GM18909 (cell line): Measurements from ENCODE around the gene CLBA1.

Source experiments
- ATAC-seq: cut with Tn5 transposase; IDR thresholded peaks from one replicate; pipeline ENCODE4 v1.9.1; 2021; ENCODE audit warnings: mild to moderate bottlenecking; ENCODE audit not compliant: unreplicated experiment, poor library complexity

CLBA1 gene

DNA sequence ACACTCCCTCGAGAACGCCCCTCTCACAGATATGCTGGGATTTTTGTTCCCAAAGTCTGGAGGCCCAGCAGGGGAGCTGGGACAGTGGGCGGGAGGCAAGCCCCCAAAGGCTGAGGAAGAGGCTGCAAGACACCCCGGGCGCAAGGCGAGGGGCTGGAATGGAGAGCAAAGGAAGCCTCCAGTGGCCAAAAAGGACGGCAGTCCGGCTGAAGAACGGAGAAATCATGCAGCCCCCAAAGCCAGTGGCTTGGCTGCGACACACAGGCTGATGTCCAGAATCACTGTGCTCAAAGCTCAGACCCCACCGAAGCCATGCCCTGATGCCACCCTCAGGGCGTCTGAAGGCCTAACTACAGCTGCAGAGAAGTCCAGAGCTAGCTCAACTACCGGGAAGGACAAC lies 10.9 kb downstream of the CLBA1 start:
- no peak for ATAC-seq

DNA sequence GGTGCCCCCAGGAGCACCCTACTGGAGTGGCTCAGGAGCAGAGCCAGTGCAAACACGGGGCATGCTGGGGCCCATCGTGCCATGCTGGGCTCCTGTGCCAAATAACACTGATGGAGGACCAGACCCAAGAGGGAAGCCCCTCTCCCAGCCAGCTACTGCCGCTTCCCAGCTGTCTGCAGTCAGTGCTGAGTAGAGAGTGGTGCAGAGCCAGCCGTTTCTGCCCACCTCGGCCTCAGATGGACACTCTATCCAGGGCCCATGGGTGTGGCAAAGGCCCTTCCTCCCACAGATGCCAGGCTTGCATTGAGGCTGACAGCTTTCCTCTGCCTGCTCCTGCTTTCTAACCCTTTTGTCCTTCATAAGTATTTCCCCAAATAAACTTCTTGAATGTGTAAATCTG lies 13.2 kb downstream of the CLBA1 start:
- ATAC-seq, result no peak

DNA sequence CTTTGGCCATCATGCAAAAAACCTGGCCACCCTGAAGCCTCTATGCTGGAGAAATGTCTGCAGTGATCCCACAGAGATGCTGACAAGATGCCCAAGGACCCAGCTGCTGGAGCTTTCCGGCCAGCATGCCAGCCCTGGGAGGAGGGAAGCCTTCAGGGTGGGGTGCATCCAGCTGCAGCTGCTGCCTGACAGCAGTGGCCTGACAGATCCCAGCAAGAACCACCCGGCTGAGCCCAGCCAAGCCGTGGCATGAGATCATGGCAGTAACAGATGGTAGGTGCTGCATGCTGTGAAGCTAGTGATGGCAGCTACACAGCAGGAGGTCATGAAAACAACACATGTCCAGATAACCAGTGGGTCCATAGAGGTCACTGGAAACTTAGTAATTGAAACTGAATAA lies 13.8 kb downstream of the CLBA1 start:
- ATAC-seq, result no peak

DNA sequence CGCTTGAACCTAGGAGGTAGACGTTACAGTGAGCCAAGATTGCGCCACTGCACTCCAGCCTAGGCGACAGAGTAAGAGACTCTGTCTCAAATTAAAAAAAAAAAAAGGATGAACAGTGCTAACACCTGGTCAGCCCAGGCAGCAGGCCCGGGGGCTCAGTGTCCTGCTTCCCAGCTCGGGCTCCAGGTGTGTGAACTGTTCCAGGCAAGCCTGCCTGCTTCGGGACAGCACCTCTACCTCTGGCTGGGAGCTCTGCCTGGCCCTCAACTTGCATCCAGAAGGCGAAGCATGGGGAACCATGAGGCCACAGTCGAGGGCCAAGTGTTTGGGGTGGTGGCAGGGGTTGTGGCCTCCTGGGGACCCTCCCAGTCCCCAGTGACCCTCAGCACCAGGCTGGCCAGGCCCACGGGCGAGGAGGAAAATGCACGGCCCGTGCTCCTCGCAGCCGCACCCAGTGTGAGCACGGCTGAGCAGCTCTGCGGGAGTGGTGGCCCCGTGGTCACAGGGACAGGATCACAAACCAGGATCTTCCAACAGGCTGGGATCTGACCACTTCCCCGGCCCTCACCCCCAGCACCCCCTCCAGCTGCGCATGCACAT lies 19.8 kb downstream of the CLBA1 start:
- no peak for ATAC-seq

DNA sequence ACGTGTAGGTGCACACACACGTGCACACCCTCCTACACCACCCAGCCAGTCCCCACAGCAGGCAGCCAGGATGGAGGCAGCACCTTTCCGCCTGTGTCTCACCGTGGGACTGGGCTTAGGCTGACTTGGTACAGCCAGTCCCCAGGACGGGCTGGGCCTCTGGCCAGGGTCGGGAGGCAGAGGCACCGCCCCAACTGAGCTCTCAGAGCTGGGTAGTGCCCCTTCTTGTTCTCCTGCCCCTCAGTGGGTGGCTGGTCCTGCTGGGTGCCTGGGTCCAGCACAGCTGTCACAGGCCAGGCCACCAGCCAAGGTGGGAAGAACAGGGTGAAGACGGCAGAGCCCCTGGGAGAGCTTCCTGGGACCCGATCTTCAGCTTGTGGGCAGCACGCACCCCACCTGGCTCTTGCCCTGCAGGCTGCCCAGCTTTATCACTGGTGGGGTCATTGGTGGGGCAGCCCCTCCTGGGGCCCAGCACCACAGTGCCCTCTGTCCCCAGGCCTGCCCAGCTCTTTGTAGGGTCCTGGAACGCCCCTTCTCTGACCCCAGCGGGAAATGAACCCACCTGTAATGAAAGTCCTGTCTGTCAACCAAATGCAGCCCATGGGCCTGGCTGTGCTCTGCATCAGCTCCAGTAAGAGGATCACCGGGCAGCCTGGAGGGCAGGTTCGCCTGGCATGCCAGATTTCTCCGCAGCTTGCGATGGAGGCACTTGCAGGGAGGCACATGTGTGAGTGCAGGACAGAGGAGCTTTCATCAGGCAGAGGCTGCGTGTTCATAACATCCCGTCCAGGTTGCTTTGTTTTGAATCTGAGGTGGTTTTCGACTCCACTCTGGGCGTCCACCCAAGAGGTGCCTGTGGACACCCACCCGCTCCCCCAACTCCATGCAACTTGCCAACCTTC lies 20.6 kb downstream of the CLBA1 start:
- ATAC-seq, result no peak

DNA sequence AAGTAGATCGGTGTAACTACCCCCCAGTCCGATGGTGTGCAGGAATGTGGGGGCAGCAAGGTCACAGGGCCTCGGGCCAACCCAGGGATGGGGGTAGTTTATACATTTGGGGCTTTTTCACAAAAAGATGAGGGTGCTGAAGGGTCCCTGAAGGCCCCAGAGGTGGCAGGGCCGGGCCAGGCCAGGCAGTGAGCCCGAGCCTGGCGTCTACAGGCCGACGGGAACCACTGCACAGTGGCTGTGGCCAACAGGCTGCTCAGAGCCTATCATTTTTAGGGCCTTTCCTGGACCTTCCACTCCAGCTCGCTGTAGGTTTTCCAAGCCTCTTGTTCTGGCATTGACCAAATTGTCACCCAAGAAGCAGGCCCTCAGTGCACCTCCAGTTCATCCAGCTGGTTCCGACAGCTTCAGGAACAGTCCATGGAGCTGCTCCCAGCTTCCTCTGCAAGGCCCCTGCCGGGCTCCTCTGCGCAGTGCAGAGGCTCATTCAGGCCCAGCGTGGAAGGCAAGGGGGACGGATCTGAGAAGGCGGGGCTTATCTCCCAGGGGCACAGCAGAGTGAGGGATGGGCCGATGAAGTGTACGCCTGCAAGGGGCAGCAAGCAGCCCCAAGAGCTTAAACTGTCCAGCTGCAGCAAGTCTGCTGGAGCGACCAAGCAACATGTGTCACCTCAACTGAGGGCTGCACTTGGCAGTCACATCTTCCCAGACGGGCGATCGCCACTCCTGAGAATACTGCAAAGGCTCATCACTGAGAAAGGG lies 21.4 kb downstream of the CLBA1 start:
- no peak for ATAC-seq

DNA sequence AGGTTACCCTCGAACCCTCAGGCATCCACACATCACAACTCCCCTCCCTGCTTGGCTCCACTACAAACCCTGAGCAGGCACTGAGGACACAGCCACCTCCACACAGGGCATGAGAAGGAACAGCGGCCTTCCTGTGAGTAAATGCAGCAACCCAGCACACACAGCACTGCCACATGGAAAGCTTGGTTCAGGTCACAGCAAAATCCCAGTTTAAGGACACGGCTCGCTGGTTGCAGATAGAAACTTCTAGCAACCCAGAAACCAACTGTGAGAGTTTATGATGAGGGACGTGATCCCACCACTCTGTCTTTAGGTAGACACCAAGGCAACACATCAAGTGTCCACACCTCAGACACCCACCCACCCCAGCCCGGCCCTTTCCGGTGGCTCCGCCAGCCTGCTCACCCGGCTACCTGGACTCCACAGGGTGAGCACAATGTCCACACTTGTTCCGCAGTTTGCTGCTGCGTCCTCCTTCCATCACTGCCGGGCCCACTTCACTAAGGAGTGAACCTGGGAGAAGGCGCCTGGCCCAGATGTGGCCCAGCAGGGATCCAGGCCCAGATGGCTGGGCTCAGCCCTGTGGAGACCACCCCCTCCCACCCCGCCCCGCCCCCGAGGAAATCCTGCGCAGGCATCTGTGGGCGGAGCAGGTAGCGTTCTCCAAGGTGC lies 22.1 kb downstream of the CLBA1 start:
- ATAC-seq, result no peak

DNA sequence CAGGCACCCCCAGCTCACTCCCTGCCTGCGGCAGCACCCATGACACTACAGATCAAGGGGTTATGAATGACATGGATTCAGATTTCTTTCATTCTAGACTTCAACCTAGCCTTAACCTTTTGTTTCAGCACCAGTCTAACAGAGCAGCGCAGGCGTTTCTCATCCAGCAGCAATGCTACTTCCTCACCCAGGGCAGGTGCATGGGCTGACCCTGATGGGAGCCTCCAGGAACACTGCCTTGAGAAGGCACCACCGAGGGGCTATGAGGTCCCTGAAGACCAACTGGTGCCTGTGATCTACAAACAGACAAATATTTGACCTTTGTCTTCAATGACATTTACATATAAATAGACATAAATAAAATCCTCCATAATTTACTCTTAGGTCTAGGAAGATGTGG lies 24.5 kb downstream of the CLBA1 start:
- no peak for ATAC-seq

DNA sequence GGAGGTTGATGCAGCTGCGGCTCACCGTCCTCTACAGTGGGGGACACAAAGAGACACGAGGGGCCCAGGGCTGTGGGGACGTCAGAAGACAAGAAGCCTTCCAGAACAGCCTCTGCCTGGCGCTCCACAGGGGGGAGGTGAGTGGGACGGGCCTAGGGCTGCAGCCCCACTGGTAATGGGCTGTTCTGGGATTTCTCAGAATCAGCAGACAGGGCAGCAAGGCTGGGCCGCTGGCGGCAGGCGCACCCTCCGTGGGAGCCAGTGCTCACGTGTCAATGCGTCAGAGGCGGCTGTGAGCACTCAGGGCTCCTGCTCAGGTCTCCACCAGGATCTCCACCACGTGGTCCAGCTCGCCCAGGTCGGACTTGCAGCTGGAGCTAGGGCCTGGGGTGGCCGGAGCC lies 25.3 kb downstream of the CLBA1 start:
- no peak for ATAC-seq

DNA sequence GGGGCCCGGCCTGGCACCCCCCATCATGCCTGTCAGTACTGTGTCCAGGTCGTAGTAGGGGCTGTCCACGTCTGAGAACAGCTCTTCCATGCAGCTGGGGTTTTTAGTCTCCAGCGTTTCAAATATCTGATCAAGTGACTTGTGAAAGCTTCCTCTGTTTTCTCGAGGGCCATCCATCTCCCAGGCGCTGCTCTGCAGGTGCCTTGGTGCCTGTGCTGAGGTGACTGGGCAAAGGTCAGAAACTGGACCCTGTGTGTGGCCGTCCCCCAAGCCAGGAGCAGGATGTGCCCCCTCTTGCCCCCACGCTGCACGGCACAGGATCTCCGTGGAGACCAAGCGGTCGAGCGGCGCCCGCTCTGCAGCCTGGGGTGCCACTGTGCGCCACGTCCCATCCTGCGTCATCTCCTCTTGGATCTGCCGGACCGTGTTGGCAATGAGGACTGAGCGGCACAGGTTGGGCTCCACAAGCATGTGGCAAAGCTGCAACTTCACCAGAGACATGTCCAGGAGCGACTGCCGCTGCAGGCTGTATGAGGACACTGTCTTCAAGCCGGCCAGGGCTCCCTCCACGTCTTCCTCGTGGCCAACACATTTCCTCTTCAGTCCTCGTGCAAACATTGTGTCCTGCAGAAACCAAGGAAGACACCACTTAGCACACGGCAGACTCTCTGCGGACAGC lies 25.9 kb downstream of the CLBA1 start:
- ATAC-seq, result no peak

DNA sequence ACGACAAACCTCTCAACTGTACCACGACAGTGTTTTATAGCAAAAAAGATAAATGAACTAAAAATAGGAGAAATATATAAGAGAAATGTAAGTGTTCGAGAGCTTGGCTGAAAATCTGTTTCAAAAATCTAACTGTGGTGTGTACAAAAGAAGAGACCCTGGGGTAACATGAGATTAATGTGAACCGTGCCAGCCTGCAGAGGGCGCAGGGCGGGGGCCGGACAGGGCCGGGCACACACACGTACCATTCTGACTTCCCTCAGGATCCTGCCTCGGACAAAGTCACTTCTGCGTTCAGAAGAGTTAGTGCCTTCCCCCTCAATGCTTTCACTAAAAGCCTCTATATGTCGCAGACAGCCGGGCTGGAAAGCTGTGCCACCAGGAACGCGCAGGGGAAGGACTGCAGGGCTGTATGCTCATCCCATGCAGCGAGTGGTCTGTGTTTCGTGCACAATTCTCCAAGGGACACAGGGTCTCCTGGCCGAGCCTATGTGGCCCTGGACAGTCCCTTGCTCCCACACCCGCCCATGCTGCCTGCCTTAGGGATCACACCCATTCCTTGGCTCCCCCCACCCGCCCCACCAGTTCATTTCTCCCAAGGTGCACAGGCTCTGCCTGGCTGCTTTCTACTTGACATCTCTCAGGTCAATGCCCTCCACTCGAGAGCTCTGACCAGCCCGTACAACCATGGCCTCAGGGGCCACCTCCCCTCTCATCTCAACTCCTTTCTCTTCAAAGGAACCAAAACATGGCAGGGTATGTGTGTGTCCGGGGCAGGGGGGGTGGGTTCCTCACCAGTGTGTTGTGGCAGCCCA lies 26.8 kb downstream of the CLBA1 start:
- ATAC-seq, result no peak

DNA sequence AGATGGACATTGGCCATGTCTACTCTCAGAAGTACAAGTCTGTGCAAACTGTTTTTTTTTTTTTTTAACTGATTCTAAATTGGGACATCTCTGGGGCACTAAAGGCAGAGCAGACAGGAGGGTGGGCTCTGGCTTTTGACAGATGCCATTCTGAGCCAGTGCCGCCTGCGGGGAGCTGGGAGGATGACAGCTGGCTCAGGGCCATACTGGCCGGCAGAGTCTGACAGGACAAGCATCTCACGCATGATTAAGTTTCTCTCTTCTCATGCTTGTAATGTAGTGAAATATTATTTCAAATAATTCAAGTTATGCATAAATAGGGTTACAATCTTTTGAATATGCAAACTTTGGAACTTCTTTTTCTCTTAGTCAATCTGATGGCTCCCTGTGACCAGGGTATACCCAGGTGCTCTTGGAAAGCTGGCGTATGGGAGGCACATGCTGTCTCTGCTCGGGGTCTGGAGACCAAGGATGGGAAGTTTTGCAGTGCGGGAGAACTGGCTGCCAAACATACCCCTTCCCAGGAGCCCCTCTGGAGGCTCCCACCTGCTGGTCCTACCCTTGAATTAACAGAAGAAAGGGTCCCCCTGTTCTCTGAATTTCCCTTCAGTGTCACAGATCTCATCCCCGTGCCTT lies 27.7 kb downstream of the CLBA1 start:
- ATAC-seq, result no peak

DNA sequence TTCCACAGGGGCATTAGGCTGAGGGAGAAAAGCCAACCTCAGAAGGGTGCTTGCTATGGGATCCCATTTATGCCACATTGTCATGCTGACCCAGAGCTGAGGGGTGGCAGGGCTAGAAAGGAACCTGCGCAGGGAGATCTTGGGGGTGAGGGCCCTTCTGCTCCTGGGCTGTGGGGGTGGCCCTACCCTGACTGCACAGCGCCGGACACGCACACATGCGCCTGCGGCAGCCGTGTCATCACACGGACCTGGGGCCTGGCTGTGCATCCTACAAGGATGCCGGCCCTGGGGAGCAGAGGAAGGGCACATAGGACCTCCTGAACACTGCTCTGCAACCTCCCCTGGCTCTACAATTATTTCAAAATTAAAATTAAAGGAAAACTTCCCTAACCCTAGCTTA lies 28.4 kb downstream of the CLBA1 start:
- no peak for ATAC-seq

DNA sequence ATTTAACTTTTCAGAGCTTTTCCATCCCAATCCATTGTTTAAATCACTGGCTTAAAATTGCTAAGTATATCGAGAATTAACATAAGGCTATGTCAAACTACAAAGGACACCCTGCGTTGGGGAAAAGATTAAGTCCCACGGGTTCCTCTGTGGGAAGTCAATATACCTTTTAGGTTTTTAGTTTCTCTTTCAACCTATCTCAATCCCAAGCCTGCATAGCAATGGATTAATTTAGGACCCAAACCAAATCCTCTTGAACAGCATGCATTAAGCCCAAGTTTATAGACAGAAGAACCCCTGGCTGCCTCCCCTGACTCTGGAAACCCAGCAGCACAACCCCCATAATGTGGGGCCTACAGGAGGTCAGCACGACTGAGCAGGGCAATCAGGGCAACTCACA lies 29.0 kb downstream of the CLBA1 start:
- ATAC-seq, result no peak

DNA sequence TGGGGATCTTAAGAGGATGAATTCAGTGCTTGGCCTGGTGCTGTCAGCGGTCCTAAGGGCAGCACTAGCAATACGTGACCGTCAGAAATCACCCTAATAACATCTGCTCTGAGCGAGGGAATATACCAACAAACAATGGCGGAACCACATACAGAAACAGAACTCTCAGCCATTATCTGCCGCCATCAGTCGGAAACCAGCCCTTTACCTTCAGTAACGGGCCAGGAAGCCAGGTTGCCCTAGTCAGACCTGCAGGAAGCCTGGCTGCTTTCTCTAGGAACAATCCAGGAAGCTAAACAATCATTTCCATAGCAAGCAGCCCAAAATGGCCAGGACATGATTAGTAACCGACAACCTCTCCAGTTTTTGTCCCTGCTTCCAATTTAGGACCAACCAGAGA lies 29.7 kb downstream of the CLBA1 start:
- ATAC-seq, result no peak

DNA sequence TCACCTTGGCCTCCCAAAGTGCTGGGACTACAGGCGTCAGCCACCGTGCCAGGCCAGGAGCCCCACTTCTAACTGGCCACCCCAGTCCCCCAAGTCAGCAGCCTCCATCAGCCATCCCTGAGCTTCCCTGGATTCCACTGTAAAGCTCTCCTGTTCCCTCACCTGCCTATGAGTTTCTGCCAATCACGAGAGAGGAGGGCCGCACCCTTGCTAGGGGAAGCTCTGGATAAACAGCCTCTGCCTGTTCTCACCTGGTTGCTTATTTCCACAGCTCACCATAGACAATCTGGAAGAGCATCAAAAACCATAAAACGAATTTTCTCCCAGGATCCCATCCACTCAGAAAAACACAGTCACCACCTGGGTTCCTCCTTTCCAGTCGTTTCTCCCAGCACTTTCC lies 30.3 kb downstream of the CLBA1 start:
- no peak for ATAC-seq

DNA sequence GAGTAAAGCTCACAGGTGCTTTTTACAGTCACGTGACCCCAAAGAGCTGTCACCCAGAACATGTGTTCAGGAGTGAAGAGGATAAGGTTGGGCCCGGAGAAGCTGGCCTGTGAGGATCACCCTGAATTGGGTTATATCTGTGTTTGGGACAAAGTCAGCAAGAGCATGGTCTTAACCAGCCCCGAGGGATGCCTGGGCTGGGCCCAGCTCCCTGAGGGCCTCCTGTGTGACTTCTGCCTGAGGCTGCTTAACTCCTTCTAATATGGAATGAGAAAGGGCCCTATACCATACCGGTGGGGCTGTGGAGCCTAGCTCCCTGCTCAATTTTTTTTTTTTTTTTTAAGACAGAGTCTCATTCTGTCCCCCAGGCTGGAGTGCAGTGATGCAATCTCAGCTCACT lies 32.8 kb downstream of the CLBA1 start:
- ATAC-seq, result no peak

DNA sequence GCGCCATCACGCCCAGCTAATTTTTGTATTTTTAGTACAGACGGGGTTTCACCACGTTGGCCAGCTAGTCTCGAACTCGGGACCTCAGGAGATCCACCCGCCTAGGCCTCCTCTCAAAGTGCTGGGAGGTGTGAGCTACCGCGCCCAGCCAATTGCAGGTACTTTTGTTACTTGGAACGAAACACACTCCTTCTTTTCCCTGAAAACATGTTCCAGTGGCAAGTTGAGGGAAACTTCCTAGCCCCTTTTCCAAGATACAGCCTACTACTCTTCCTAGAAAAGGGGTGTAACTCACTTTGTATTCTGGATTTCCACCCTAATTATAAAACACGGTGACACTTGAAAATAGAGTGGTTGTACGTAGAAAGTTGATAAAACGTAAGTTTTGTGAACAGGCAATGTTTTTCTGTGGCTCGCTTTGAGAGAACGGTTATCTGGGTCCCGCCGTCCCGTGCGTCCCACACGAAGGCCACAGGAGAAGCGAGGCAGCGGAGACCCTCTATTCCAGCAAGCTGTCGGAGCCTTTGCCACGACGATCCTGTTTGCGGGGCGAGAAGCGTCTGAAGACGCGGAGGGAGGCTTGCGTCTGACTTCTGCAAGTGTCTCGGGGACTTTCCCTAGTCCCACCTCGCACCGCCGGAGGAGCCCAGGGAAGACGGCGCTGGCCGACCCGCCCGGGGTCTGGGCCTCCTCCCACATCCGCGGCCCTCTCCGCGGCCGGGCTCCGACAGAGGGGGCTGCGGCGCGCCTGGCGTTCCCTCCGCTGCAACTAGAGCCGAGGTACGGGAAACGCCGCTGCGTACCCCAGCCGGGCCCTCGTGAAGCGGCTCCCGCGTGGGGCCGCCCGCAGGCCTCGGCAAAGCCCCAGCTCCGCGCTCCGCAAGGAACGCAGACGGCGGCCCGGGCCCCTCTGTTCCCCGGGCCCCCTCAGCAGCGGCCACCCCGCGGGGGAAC lies 34.5 kb downstream of the CLBA1 start:
- ATAC-seq, result peak; percentile 25
